HS-27A (cell line): ENCODE data around the gene CDK16.
A peak's percentile ranks its signal among the peaks of the same experiment; 100 is the strongest.

Source experiments
- DNase-seq: peaks from one replicate; pipeline ENCODE4 v3.0.0-alpha.2; 2012; ENCODE audit warnings: low read depth, missing footprints

CDK16 gene

GRCh38 chrX:47186096-47186740, 32.3 kb upstream of the CDK16 start:
- no peak for DNase-seq

- DNase-seq, result no peak
These were observed 31.3 kb upstream of the CDK16 start for GRCh38 chrX:47187106-47187677.

DNA sequence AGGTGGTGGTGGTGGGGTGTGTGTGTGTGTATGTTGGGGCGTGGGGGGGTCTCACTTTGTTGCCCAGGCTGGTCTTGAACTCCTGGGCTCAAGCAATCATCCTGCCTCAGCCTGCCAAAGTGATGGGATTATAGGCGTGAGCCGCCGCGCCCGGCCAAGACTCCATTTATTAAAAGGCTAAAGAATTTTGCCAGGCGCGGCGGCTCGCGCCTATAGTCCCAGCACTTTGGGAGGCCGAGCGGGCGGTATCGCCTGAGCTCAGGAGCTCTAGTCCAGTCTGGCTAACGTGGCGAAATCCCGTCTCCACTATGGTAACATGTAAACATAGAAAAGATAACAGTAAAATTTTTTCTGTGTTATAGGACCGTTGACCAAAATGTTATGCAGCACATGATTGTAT, 28.6 kb upstream of the CDK16 start:
- DNase-seq, result no peak

GRCh38 chrX:47190445-47191269, 27.8 kb upstream of the CDK16 start:
- DNase-seq, result no peak

GRCh38 chrX:47191331-47191730, 27.1 kb upstream of the CDK16 start:
- no peak for DNase-seq

DNA sequence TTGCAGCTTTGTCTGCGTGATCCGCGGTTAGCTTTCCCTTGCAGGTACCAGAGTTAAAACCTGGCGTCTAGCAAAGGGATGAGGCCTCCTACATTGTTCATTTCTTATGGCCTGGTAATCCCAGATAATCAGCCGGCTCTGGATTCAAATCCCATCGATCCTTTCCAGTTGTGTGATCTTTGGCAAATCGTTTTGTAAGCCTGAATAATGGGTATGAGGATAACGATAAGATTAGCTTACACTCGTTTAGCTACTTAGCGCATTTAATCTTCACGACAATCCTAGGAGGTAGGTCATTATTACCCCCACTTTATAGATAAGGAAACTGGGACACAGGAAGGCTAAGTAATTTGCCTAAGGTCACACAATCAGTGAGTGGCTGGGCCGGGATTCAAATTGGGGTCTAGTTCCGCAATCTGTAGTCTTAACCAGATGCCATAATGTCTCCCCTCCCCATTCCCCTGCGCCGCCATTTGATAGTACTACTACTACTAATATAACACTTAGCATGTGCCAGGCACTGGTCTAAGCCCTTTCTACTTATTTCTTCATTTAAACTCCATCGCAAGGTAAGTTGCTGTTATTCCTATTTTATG, 26.6 kb upstream of the CDK16 start:
- DNase-seq, result no peak

DNA sequence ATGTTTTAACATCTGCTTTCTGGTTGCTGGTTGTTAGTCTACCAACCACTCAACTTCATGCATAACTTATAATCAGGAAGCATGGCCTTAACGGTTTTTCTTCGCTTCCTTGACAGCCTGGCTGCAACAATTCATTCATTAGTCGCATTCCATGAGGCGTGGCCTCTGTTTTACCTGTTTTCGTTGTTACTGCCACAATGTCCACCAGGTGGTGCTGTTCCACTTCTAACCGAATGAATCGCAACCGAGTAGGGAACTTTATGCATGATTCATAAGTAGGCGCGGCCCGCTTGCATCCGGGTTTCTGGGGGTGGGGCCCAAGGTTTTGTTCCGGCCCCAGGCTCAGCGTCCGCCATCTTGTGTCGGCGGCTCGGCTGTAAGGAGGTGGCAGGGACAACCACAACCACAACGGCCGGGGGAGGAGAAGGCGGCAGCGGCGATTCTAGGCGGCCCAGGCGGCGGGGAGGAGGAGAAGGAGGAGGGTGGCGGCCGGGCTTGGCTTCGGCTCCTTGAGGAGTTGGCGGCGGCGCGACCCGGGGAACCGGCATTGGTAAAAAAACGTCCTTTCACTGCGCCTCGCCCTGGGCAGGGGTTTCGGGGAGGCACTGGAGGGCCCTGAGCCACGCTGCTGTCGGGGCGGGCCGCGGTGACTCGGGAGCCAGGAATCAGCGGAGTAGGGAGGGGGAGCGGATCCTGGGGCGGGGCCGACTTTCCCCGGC, 24.8 kb upstream of the CDK16 start, which contains the start of gene UBA1:
Gene UBA1 (plus strand): TSS at position 355 of the 719 bp plus-strand sequence. CDS start 4,974 bp downstream, outside the sequence.
- peak; percentile 53 for DNase-seq

GRCh38 chrX:47194194-47194787, 24.2 kb upstream of the CDK16 start:
- no peak for DNase-seq

DNA sequence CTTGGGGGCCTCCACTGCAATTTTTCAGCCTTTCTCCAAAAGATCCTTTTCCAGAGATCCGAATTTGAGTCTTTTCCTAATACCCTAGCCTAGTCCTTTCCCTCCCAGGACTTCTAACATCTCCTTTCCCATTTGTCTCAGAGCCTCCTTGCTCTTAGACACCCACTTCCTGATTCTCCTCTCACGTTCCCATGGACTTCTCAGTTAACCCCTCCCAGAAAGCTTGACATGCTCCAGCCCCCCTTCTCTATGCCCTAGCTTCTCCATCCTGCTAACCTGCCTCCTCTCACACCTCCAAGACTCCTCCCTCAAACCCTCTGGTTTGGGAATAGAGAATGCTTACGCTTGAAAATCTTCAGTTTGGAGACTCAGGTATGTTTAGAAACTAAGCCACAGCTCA, 22.4 kb upstream of the CDK16 start:
- DNase-seq, result no peak

DNA sequence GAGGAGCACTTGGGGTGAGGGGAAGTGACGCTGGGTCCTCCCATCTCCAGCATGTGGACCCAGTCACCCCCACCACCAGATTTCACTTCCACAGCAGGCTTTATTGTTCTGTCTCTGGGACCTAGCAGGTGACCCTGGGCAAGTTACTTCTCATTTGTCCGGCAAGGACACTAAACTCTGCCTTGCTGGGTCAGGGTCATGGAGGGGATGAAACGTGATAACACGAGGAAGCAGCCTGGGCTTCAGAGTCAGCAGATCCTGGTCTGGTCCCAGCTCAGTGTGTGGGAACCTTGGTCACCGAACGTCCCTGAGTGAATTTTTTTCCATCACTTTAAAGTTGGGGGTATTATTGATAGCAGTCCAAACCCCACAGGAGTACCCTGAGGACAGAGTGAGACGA, 21.0 kb upstream of the CDK16 start:
- no peak for DNase-seq

DNA sequence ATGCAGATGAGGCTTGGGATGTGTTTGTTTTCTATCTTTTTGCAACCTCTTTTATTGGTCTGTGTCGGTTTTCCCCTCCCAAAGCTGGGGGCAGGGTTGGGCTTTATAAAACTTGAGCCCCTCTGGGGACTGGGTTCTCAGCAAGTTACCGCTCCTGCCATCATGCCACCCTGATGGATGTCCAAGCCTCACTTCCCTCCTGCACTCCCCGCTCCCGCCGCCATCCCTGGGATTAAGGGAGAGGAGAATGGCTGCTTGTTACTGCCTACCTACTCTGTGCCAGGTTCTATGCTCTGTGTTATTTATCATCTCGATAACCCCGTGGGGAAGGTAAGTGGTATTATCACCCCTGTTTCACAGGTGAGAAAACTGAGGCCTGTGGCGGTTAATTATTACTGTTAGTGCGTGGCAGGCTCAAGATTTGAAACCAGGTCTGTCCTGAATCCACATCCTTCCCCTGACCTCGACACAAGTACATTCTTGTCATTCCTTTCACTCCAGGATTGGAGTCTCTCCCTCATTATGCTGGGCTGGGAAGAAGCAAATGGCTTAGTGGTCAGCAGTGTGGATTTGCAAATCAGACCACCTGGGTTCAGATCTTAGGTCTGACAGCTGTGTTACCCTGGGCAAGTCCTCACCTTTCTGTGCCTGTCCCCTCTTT, 20.3 kb upstream of the CDK16 start:
- no peak for DNase-seq

DNA sequence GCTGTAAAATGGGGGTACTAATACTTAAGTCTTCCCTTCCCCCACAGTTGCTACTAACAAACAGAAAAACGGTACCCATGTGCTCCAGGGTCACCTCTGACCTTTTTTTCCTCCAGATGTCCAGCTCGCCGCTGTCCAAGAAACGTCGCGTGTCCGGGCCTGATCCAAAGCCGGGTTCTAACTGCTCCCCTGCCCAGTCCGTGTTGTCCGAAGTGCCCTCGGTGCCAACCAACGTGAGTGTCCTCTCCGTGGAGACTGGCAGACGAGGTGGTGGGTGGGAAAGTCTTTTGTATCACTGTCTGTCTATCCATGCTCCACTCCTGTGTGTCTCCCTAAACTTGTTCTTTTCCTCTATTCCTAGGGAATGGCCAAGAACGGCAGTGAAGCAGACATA, 19.8 kb upstream of the CDK16 start:
- DNase-seq, result no peak

DNA sequence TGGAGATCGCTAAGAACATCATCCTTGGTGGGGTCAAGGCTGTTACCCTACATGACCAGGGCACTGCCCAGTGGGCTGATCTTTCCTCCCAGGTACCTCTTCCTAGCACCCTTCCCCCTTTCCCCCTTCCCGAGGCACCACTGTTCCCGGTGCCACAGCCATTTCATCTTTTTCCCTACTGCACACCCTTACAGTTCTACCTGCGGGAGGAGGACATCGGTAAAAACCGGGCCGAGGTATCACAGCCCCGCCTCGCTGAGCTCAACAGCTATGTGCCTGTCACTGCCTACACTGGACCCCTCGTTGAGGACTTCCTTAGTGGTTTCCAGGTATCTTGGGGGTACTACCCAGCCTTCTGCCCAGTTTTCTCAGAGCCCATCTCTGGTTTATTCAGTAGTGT, 19.2 kb upstream of the CDK16 start:
- no peak for DNase-seq

GRCh38 chrX:47200385-47201150, 17.9 kb upstream of the CDK16 start:
- no peak for DNase-seq

- no peak for DNase-seq
These were observed 17.0 kb upstream of the CDK16 start for GRCh38 chrX:47201345-47201944.

DNA sequence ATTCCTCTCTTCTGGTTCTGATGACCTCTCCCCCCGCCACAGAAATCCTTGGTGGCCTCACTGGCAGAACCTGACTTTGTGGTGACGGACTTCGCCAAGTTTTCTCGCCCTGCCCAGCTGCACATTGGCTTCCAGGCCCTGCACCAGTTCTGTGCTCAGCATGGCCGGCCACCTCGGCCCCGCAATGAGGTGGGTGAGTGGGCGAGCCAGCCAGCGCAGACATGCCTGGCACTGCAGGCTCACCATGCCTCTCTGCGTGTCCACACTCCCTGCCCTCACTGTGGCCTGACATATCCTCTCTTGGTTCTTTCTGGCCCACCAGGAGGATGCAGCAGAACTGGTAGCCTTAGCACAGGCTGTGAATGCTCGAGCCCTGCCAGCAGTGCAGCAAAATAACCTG, 16.2 kb upstream of the CDK16 start:
- no peak for DNase-seq

GRCh38 chrX:47202877-47203276, 15.6 kb upstream of the CDK16 start:
- DNase-seq, result no peak

DNA sequence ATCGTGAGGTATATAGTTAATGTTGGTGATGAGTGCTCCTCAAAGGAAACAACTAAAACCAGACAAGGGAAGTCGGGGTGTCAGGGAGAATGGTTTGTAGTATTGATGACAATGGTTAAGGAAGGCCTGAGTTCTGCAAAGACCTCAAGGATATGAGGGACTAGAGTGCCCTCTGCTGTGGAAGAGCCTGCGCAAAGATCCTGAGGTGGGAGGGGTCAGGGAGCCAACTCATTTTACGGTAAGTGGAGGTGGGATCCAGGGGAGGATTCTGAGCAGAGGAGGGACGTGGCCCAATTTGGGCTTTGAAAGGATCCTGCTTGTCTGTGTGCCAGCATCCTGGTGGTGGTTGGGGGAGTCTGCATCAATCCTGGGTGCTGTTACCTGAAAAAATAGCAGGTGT, 13.5 kb upstream of the CDK16 start:
- DNase-seq, result no peak

DNA sequence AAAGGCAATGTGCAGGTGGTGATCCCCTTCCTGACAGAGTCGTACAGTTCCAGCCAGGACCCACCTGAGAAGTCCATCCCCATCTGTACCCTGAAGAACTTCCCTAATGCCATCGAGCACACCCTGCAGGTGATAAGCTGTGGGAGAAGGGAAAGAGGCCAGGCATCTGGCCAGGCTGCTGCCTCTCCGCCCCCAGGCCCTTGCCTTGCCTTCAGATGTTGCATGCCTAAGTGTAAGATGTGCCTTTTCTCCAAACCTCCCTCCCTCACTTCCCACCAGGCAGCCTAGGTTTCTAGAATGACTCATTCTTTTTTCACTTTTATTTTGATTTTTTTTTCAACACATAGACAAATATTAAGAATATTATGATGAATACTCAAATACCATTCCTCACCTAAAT, 12.2 kb upstream of the CDK16 start:
- DNase-seq, result no peak

DNA sequence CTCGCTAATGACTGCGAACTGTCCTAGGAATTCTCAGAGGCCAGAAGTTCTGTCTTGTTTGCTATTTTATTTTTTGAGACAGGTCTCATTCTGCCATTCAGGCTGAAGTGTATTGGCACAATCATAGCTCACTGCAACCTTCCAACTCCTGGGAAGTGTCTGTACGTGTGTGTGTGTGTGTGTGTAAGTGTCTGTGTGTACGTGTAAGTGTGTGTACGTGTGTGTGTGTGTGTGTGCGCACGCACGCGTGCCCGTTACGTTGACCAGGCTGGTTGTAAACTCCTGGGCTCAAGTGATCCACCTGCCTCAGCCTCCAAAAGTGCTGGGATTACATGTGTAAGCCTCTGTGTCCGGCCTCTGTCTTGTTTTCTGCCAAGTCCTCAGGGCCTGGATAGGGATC, 10.4 kb upstream of the CDK16 start:
- DNase-seq, result no peak
